ENCODE data around the gene NF2.

The NF2 gene

DNA sequence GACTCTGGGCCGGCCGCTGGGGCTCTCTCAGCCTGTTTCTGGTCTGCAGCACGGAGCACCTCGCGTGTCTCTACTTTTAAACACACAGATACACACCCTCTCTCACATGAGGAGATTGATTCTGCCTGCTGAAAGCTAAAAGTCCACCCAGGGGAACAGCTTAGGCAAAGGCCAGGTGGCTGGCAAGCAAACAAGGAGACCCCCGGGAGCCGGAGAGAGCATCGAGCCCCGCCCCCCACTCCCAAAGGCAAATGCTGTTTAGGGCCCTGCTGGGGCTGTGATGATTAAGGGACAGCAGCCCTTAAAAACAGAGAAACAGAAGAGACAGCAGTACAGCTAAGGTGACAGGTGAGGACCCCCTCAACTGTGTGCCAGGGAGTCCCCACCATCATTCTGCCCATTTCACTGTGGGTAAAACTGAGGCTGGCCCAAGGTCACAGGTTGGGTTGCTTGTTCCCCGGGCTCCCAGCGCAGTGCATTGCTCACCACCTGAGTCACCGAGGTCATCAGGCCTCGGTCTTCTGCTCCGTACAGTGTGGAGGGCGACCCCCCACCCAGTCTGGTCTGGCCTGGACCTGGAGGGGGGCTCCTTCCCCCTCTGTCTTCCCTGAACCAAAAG, 123.2 kb downstream of the NF2 start:
- DNase-seq, result no peak

DNA sequence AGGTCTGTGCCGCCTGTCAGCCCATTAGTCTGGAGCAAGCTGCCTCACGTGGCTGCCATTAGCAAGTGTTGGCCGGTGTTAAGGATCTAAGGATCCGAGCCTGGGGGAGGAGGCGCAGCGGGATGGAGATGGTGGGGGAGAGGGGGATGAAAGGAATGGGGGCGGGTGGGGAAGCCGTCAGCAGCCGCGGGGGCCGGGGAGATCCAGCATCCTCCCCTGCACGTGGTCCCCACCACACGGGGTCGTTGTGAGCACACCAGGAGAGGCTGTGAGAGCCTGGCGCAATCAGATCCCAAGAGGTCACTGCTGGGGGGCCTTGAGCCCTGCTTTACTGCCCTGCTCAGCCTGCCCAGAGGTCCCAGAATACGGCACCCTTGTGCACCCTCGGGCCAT, 123.7 kb downstream of the NF2 start:
- no peak for DNase-seq

DNA sequence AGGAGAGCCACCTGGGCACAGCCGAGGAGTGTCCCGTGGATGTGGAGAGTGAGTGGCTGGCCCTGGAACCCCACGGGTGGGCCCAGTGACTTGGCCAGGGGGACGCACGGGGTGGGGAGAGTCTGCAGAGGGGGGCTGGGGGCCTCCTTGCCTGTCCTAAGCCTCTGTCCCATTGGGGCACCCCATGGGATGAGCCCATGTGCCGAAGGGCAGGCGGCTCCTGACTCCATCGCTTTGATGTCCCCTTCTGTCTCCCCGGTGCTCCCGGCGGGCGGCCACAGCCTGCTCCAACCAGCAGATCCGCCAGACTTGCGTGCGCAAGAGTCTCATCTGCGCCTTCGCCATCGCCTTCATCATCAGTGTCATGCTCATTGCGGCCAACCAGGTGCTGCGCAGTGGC, 125.7 kb downstream of the NF2 start:
- no peak for DNase-seq

DNA sequence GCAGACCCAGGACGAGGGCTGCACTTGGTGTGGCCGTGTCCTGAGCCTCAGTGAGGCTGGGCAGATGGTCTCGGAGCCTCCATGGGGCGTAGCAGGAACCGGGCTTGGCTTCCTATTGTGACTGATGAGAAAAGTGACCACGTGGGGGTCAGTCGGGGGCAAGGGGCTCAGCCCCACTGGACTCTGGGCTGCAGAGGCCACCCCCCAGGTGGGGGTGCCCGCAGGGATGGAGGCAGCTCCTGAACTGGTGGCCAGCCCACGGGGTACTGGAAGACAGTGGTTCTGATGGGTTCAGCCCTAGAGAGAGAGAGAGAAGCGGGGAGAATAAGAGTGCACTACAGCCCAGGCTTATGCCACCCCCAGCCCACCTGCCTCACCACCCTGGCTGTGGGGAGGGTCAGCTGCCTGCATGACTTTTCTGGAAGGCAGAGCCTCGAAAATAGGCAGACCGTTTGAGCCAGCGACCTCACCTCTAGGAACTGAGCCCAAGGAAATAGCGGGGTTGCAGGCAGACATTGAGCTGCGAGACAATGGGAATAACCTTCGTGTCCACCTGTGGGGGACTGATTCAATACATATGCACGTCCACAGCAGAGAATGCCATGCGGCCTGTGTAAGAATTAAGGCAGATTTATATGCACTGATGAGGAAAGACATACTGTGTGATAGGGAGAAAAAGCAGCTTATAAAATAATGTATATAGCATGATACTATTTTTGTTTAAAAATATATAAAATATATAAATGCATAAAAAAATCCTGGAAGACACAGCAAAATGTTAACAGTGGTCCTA, 127.8 kb downstream of the NF2 start:
- DNase-seq, result no peak

DNA sequence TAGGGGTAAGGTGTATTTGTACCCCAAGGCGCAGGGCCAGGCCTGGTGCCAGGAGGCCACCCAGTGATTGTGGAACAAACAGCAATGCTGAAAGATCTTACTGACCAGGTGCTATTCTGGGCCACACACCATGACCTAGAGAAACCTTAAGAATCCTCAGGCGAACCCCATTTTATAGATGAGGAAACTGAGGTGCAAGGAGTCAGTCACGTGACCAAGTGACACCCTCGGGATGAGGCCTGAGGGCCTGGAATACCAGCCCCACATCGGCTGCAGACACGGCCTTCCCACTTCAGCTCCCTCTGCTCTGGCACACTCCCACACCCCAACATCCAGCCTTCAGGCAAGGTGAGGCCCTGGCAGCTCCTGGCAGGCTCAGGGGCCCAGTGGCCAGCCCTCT, 129.4 kb downstream of the NF2 start:
- DNase-seq, result no peak

DNA sequence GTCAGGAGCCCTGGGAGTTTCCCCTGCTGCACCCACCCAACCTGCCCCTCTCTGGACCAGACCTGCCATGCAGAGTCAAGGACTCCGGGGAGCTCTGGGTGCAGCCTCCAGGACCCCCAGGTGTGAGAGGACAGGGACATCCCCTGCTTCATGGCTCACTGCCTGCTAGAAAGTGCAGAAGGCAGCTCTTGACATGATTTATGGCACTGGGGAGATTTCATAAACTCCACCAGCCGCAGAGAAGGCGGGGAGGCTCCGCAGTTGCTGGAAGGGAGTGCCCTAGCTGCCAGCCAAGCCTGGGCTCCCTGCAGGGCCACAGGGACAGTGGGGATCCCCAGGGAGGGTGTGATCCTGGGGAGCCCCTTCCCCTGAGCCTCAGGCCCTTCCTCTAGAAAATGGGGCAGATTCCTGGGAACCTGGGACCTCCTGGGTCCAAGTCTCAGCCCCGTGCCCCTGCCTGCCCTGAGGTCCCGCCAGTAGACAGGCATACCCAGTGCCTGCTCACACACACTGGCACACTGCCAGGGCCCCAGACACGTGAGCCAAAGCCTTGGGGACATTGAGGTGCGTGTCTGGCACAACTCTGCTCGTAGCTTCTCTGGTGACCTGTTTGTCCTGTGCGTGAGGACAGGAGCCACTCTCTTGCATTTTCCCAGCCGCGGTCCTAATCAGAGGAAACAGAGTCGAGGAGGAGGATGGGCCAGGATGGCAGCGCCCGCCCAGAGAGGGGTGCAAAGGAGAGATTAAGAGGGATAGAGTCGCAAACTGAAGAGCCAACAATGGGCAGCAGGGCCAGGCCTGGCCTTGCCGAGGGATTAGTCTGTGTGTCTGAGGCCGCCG, 130.1 kb downstream of the NF2 start:
- no peak for DNase-seq

DNA sequence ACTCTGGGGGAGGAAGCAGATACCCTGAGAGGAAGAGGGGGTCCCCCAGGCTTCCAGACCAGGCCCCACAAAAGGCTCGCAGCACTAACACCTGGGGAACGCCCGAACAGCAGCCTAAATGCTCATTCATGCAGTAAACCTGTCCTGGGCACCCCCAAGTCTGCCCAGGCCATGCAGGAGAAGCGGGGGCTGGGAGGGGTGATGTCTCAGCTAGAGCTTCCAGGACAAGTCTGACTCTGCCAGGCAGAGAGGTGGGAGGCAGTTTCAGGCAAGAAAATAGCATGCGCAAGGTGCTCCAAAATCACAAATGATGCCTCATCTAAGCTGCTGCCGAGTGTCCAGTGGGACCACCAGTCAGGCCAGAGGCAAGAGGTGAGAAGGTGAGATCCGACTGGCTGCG, 131.0 kb downstream of the NF2 start:
- no peak for DNase-seq

DNA sequence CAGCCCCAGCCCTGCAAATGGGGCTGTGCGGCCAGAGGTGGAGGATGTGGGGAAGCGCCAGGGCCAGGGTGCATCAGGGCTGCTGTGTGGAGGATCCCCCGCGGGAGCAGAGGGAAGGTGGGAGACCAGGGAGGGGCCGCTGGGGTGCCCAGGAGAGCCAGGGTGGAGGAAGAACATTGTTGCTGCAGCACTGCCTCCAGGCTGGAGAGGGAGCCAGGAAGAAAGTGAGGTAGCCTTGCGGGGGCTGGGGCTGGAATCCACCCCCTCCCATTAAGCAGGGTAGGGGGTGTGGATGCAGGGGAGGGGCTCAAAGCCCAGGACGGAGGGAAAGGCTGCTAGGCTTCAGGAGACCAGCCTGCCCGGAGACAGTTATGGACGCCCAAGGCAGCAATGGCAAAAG, 131.4 kb downstream of the NF2 start:
- DNase-seq, result no peak

DNA sequence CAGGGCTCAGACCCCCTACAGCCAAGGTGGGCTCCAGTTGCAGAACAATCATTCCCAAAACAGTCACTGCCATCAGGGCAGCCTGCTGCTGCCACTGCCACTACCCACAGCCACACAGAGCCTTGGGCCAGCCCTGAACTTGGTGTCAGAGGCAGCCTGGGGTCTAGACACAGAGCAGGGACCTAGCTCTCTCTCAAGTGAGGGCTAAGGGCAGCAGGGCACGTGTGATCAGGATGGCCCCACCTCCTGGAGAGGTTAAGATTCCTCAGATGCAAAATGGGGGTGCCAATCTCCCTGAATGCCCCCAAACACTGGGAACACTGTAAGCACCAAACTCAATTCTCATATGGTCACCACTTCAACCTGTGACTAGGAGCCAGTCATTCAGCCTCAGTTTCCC, 132.0 kb downstream of the NF2 start:
- no peak for DNase-seq

DNA sequence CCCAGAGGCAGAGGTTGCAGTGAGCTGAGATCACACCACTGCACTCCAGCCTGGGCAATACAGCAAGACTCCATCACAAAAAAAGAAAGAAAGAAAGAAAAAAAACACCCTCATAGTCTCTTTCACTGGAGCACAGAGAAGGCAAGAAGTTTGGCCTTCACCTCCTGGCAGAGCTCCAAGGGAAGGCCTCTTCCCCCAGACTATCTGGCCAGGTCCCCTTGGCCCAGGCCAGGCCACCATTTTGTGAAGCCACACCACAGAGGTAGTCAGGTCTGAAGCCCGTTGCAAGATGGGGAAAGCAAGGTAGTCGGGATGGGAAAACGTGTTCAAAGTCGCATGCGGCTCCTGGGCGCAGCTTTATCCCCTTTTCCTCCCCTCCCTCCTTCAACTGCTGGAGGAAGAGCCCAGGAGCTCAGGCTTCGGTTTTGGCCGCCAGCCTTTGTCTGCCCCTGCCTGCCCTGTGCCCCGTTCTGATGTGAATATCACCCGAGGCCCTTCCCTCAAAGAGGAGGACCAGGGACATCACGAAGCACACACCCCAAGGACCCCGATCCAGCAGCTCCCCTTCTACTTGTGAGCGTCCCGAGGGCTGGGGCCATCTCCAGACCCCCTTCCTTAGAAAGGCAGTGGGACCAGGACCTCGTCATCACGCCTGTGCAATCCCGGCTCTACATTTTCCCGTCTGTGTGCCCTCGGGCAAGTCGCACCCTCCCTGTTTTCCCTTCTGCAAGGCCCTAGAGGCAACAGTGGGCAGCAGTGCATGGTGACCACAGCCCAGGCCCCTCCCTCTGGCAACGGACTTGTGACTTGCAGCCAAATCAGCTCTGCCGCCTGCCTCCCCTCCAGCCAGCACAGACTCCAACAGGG, 134.1 kb downstream of the NF2 start:
- no peak for DNase-seq

DNA sequence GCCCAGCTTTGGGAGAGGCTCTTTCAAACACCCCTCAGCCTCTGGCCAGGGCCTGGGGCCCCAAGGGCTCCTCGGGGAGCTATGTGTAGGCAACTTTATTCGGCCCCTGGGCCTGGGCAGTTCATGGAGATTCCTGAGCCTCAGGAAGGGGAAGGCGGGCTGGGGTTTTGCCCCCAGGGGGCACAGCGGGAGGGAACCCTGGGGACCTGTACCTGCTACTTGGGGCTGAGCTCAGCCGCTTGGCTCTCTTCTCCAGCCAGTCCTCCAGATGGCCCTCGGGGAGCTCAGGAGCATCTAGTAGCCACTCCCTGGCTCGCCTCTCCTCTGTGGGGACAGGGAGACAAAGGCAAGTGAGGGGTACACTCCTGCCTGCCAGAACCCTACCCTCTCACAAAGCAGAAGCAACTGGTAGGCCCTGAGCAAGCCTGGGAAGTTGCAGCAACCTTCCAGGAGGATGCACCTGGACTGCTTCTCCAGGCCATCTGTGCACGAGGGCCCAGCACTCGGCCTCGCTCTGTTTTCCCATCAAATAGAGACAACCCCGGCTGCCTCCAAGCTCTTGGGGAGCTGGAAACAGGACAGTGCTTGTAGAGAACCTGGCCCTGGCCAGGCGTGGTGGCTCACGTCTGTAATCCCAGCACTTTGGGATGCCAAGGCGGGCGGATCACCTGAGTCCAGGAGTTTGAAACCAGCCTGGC, 134.8 kb downstream of the NF2 start:
- DNase-seq, result no peak

DNA sequence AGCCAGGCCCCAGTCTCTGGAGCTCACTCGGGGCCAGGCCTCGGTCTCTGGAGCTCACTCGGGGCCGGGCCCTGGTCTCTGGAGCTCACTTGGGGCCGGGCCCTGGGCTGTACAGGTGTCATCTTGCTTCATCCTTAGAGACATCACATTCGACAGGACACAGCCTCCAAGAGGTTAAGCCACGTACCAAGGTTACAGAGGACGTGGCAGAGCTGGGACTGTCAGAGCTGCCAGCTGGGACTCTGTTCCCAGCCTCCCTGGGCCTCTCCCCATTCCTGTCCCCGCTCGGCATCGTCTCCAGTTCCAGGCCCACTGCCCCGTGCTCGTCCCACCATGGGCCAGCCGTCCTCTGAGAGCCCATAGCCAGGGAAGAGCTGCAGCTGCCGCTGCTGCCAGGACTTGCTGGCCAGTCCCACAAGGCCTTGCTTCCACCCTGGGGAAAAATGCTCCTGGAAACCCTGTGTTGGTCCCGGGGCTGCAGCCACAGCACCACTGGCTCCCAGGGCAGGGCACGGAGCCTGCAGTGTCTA, 136.0 kb downstream of the NF2 start:
- DNase-seq, result no peak

DNA sequence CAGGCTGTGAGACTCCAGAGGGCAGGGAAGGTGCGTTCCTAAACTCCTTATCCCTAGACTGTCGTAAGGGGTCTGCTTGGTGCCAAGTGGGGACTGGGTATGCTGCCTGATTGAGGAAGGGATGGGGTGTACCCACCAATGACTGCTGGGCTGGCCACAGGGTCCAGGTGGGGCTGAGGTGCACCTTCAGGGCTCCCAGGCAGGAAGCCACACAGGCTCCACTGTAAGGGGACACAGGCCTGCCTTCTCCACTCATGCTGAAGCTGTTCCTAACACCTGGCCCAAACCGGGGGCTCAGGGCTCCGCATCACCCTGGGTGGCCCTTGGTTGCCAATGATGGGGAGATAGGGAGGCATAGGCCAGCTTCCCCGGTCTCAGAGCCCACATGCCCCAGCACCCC, 136.8 kb downstream of the NF2 start:
- DNase-seq, result no peak

DNA sequence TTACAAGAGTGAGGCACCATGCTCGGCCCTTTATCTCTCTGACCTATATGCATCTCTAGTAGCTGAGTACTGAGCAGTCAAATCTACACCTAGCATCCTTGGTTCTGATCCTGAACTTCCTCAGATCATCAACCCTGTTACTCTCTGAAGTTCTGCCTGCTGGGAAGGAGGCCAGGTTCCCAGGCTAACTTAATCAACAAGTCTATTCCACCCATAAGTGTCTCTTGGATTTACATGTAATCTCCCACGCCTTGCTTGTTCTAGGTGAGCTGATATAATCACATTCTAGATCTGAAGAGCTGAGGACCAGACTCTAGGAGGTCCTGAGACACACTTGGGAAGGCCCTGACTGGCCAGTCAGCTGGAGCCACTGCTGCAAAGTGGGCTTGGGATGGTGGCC, 138.5 kb downstream of the NF2 start:
- no peak for DNase-seq

DNA sequence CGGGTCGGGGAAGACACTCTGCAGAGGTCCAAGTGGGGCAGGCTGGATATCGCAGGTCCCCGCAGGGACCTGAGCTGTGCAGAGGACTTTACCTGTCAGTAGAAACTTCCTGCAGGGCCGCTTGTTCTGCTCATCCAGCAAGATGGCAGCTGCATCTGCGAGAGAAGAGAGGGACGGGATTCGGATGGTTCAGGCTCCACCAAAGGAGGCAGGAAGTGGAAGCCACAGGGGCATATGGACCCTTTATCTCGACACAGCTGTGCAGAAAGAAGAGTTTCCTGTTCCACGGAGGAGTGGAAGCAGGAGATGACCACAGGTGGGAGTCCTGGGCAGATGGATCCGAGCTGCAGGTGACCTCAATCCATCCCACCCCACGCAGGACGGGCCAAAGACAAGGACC, 138.9 kb downstream of the NF2 start:
- DNase-seq, result no peak

DNA sequence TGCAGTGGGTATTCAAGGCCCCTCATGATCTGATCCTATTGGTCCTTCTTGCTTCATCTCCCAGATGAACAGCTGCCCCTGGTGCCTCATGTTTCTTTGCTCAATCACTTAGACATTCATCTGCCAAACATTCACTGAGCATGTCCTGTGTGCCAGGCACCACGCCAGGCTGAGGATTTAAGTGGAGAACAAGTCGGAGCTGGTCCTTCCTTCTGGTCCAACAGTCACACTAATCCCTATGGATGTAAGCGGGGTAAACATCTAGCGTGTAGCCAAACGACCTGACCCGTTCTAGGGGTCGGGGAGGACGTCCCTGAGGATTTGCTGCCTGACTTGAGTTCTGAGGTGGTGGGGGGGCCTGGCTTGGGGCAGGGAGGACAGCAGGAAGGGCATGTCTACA, 141.5 kb downstream of the NF2 start:
- no peak for DNase-seq

DNA sequence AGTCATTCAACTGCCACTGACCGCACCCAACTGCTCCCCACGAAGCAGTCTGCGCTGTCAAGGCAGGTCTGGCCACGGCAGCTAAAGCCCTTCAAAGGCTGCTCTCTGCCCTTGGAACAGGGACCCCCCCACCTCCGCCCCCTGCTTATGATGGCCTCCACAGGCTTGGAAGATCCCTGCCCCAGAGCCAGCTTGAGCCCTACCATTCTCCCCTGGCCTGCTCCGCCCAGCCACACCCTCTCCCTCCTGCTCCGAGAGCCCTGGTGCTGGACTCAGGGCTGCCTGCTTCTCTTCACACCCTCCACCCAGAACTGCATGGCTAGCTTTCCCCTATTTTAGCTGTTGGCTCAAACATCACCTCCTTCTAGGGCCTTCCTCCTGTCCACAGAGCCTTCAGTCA, 144.4 kb downstream of the NF2 start:
- no peak for DNase-seq
